ENCODE data around the gene FAM200C.

The FAM200C gene

DNA sequence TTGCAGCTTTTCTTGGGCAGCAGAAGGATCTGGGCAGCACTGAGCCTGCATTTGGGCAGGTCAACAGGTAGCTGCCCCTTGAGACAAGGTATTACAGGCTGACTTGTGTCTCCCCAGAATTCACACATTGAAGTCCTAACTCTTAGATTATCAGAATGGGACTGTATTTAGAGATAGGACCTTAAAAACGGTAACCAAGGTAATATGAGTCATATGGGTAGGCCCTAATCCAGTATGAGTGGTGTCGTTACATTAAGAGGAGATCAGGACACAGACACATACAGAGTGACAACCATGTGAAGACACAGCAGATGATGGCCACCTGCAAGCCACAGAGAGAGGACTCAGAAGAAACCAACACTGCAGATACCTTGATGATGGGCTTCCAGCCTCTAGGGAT is 32.6 kb downstream of the FAM200C start:
- no peak for DNase-seq (ENCODE audit: low read depth)

DNA sequence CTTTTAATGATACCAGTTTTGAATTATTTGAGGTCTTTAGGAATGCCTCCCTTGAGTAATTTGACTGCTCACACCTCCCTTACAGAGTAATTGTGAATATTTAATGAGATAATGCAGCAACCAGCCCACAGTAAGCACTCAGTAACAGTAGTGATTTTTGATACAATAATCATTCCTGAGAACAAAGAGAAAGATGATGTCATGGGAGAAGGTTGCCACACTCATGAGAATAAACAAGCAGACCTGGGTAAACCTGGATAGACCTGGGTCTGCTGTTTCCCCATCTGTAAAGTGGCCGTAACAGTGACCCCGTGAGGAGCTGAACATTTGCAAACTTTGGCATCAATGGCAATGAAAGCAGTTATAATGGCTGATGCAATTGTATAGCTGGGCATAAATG is 33.6 kb downstream of the FAM200C start:
- no peak for DNase-seq (ENCODE audit: low read depth)

- no peak for DNase-seq (ENCODE audit: low read depth)
Observed at GRCh38 chr5:160363660-160364395, 36.0 kb downstream of the FAM200C start.

DNA sequence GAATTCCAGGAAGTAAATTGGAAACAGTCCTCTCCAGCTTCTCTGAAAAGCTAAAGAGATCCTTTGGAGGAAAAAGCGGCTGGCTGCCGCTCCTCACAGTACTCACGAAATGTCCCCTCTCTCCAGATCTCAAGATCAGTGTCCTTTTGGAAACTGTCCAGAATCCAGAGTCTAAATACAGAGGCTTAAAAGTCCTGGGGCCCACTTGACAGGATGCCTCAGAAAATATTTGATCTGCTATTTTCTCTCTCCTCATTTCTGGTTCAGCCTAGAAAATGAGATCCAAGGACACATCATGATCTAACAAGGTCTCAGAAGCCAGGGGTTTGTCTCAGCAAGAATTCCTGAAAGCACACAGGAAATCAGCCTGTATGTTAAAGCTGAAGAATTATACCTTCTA is 36.6 kb downstream of the FAM200C start:
- no peak for DNase-seq (ENCODE audit: low read depth)

- DNase-seq (ENCODE audit: low read depth): no peak
Observed at GRCh38 chr5:160361624-160362228, 38.1 kb downstream of the FAM200C start.

DNA sequence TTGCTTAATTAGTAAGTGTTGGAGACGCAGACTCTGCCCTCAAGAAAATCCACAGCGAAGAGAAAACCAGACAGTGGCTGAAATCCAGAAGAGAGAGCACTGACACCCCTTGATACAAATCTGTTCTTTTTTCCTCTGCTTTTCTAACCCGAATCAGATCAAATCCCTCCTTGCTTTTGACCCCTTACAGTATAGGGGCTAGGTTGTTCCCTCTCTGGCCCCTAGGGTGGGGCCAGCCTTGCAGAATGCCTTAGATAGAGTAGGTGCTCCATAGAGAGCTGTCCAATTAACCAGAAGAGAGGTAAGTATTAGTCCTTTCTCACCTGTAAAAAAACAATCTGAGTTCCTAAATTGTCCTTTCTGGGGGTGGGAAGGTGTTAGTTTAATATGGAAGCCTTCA is 39.5 kb downstream of the FAM200C start:
- no peak for DNase-seq (ENCODE audit: low read depth)

DNA sequence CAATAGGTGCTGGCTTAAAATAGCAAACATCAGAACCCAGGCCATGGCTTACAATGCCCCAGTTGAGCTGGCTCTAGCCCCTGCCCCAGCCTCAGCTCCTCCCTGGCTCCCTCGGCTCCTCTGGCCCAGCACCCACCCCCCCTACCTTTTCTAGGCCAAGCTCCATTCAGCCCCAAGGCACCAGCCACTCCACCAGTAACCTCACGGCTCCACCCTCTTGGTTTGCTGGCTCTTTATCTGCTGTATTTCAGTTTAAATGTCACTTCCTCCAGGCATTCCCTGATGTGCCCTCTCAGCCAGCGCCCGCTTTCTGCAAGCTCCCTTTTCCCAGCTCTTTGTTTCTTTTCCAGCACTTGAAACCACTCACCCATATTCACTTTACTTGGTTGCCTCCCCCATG is 40.0 kb downstream of the FAM200C start:
- no peak for DNase-seq (ENCODE audit: low read depth)

DNA sequence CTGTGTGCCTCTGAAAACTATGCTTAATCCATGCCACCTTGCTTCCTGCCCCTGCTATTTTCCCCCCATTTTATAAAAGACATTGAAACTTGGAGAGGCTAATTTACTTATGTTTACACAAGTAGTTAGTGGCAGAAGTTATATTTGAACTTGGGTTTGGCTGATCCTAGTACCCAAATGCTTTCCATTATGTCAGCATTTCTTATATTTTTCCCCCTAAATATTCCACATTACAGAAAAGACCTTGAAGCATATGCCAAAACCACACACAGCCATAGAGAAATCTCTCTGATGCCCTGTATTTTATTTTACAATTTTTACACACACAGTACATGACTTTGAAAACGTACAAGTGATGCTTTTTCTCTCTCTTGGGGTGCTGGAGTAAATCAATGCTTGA is 40.6 kb downstream of the FAM200C start:
- no peak for DNase-seq (ENCODE audit: low read depth)

DNA sequence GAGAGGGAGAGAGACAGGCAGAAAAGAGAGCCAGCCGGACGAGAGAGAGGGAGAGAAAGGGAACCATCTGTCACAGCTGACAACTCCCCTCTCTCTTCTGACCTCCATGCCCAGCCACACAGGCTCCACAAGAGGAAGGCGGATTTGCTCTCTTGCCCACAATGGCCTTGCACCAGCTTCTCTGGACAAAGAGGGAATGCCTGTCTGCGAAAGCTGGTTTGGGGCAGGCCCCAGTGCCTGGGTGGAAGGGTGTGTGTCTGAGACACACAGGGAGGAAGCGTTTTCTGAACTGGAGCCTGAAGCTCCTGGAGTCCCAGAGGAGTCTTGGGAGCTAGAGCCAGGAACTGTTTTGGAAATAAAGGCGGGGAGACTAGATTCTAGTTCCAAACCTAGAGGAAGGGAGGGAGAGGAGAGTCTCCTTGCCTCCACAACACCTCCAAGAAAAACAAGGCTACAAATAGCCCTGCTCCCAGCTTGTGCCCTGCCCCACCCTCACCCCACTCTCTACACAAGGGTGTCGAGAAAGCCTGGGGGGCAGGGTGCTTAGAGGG is 41.9 kb downstream of the FAM200C start:
- DNase-seq (ENCODE audit: low read depth): no peak

GRCh38 chr5:160357394-160357793 is 42.5 kb downstream of the FAM200C start:
- no peak for DNase-seq (ENCODE audit: low read depth)

DNA sequence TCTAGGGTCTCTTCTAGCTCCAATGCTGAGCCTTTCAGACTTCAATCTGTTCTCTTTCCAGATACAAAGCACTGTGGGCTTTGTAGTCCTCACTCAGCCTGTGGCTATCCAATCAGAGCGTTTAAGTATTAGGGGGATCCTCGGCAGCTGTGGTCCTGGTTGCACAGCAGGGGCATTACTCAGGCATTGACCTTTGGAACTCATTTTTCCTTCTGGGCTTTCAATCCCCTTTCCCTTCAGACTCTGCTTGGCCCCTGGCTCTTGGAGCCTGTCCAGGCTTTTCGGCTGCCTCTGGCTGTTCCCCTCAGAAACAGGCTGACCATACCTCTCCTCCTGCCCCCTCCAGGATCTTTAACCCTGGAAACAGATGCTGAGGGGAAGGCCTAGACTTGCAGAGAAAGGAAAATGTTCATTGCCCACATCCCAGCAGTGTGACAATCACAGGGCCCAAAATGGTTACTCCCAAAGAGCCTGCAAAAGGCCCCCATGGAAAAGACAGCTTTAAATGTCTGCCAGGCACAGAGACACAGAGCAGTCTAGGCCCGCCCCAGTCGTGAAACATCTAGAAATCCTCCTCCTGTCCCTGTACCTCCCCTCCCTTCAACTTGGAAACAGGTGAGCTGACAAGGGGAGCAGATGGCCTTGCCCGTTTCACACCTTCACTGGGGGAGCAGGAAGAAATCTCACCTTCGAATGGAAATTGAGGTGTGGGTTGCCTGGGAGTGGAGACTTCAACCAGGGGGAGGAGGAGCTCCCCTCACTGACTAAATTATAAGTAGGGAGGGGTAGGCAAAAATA is 43.1 kb downstream of the FAM200C start:
- DNase-seq (ENCODE audit: low read depth): no peak

DNA sequence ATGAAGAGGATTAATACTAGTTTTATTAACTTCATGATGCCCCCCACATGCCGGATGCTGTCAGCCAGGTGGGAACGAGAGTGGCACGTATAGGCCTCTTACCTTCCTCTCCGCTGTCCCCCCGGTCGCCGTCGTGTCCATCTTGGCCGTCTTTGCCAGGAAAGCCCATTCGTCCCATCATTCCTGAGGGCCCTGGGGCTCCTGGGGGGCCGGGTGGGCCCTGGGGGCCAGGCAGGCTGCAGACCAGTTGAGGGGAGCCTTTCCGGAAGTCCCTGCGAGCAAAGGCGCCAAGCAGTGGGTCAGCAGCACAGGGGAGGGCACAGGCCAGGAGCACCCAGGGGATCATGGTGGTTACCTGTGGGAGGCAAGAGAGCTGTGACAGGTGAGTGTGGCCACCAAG is 45.2 kb downstream of the FAM200C start:
- no peak for DNase-seq (ENCODE audit: low read depth)

DNA sequence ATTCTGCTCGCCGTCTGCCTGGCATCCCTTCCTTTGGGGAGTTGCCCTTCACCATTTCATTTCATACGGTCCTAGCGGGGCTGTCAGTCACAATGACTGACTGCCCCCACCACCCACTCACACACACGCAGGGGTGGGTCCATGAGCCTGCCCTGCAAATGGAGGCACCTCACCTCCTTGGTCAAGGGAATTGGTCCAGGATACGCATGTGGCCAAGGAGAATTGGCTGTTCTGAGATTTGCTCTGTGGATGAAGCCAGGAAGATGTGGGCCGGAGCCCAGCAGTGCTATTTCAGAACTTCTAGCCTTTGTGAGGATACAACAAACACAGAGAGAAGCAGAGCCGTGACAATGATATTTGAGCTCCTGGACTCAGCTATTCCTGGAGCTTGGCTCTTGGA is 46.5 kb downstream of the FAM200C start:
- no peak for DNase-seq (ENCODE audit: low read depth)

DNA sequence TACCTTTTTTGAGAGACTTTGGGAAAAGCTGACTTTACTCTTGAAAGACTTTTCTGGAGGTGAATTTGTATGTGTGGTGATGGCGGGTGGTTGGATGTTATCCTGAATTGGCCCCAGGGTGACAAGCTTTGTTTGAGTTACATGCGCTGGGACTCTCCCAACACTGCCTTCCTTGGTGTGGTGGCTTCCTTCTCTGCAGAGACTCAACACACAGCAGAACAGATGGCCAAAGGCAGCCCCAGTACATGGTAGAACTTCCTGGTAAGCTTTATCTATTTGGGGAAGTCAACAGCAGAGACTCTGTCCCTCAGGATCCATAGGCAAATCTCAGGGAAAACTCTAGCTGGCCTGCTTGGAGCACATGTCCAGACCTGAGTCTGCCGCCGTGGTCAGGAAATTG is 47.5 kb downstream of the FAM200C start:
- no peak for DNase-seq (ENCODE audit: low read depth)

DNA sequence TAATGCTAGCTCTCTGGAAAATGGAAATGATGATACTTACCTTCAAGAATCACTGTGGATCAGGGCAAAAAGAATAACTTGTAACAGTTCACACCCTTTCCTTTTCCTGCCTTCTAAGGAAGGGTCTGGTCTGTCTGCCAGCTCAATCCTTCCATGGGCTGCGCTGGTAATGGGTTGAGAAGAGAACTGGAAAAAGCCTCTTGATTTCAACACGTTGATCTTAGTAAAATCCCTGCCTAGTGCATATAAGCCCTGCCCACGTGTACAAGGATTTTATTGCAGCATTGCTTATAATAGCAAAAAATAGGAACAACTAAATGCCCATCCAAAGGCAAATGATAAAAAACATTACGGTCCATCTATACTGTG is 49.9 kb downstream of the FAM200C start:
- DNase-seq (ENCODE audit: low read depth): no peak

DNA sequence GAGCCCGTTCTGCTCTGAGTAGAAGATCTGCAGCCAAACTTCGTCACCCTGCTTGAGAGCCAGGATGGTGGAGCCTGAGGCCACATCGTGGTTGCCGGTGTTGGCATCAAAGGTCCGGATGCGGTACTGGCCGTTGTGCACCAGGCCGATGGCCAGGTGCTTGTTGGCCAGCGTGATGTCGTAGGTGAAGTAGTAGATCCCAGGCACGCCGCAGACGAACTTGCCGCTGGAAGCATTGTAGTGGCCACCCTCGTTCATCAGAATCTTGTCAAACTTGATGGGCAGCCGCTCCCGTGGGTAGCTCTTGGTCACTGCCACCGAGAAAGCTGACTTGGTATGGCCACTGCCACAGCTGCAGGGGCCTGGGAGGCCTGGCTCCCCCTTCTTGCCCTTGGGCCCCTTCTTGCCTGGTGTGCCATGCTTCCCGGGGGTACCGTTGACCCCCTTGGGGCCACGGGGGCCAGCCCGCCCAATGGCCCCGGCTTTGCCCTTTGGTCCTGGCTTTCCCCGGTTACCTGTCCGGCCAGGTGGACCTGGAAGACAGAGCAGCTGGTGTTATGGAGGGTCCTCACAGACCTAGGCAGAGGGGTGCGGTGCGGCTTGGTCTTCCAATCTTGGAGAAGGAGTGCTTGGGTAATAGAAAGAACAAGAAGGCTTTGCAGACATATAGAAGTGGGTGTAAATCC is 50.5 kb downstream of the FAM200C start:
- DNase-seq (ENCODE audit: low read depth): no peak

- no peak for DNase-seq (ENCODE audit: low read depth)
Observed at GRCh38 chr5:160348080-160348479, 51.8 kb downstream of the FAM200C start.

DNA sequence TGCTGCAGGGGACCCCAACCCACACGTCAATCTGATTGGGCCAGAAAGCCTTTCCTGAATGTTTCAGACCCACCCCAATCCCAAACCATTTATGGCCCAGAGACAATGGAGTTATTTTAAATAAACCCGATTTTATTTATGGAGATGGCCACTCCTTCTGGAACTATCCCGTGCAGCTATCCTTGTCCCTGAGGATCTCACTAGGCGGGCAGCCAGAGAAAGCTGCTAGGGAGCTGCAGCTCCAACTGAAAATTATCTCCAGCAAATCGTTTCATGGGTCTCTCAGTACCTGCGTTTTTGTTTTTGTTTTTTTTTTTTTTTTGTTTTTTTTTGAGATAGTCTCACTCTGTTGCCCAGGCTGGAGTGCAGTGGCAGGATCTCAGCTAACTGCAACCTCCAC is 52.4 kb downstream of the FAM200C start:
- no peak for DNase-seq (ENCODE audit: low read depth)

All from stimulated activated CD4-positive, alpha-beta T cell treated with anti-CD3 and anti-CD28 coated beads, Interleukin-2, amount 100 ng/mL, for 4 hours (primary cell).